Prostate gland (tissue), 2 donors: Measurements from ENCODE around the gene VEPH1. TPM values are rescaled to one million over a fixed set of nuclear protein-coding genes. Genes with fewer than 3 reads are reported as not detected.

Source experiments
- DNase-seq: peaks from one replicate; pipeline ENCODE4 v3.0.0-alpha.2; 2019; ENCODE audit warnings: low spot score
- H3K27ac ChIP-seq, 2 donors: fragments of 200-600 bp; sonication (generic); 2 replicates each; pipeline ENCODE4 v1.5.1; 2017 to 2019
- H3K27me3 ChIP-seq: fragments of 200-600 bp; sonication (generic); replicated peaks from 2 replicates; pipeline ENCODE4 v1.5.1; 2019; ENCODE audit not compliant: insufficient read depth
- H3K36me3 ChIP-seq, 2 donors: fragments of 200-600 bp; sonication (generic); 1 replicate in 1 of 2; 2 replicates in 1 of 2; pipeline versions ENCODE4 v1.5.1 to v1.8.1; 2017 to 2019
- H3K4me1 ChIP-seq: fragments of 200-600 bp; sonication (generic); replicated peaks from 2 replicates; pipeline ENCODE4 v1.5.1; 2019
- H3K4me3 ChIP-seq, 2 donors: fragments of 200-600 bp; sonication (generic); 2 replicates each; pipeline ENCODE4 v1.5.1; 2017 to 2019
- H3K9me3 ChIP-seq: fragments of 200-600 bp; sonication (generic); 2 replicates; pipeline ENCODE4 v1.5.1; 2017
- CTCF ChIP-seq, 4 experiments: fragments of 200-600 bp in 2 of 4; fragments of 450-650 bp in 2 of 4; sonication (generic) in 2 of 4; IDR thresholded peaks; 1 replicate in 3 of 4; 2 replicates in 1 of 4; pipeline ENCODE4 v1.5.1; 2016 to 2019; ENCODE audit warnings: antibody characterized with exemption in 4 of 4, mild to moderate bottlenecking in 2 of 4, moderate library complexity in 2 of 4
- POLR2A ChIP-seq: fragments of 450-650 bp; IDR thresholded peaks from one replicate; pipeline ENCODE4 v1.6.1; 2016; ENCODE audit warnings: antibody characterized with exemption, mild to moderate bottlenecking
- POLR2AphosphoS5 ChIP-seq: sonication (generic); formaldehyde crosslinking; IDR thresholded peaks from one replicate; pipeline ENCODE4 v1.6.1; 2017; ENCODE audit warnings: antibody characterized with exemption
- WGBS: methylation state at CpG from one replicate; pipeline ENCODE4 v1.1.5; 2018; 5-methylcytosine and 5-hydroxymethylcytosine counted together
- intact Hi-C: fragments of 100-400 bp; cut with DNase I; formaldehyde crosslinking; loops from one replicate; pipeline ENCODE4 v1.14.2; 2022
- total RNA-seq, 2 donors: library from RNA; depleted of rRNA; stranded (reverse); fragments of >200 nt; gene quantifications; one replicate each; pipeline ENCODE4 v1.1.0, GENCODE V29; 2016

The VEPH1 gene
- total RNA-seq, 2 donors from 2014 or later = 1.4 to 3.4 TPM

GRCh38 chr3:157436583-157437291 lies 66.5 kb downstream of the VEPH1 start, which contains the start of gene PTX3:
PTX3 (plus strand) TSS chr3:157436850; CDS start chr3:157436934, 84 bp downstream.
- TF ChIP-seq POLR2AphosphoS5 = no peak
- TF ChIP-seq CTCF (IDR thresholded peaks at IDR 0.05) = no peak
- no peak for TF ChIP-seq POLR2A
- Histone ChIP-seq H3K4me3 (peak within 1 kb of the TSS; percentile 37 to 39), H3K4me1 (no peaks in the 10 kb centered on the region), H3K27me3 (no peaks in the 10 kb centered on the region), H3K9me3 (no peaks in the 10 kb centered on the region), H3K36me3 (no peaks in the 10 kb centered on the region), H3K27ac (no peak within 1 kb of the TSS)
- whole genome bisulfite sequencing = 7% methylated on average over 15 of the region's 15 CpGs
- intact Hi-C loops = no loop called here
- DNase-seq = no peak

- 77% methylated on average over 2 of the region's 2 CpGs for WGBS
- intact Hi-C loops = no loop called here
- no peak overlapping the region for H3K27ac ChIP-seq
- no peaks in the 10 kb centered on the region for H3K4me1 ChIP-seq
- H3K27me3 ChIP-seq = no peaks in the 10 kb centered on the region
- no peaks in the 10 kb centered on the region for H3K9me3 ChIP-seq
- H3K36me3 ChIP-seq = no peaks in the 10 kb centered on the region
- no peak overlapping the region for H3K4me3 ChIP-seq
- TF ChIP-seq CTCF (IDR thresholded peaks at IDR 0.05) (no peak), POLR2AphosphoS5 (no peak), POLR2A (no peak)
- DNase-seq = no peak
Observed at GRCh38 chr3:157429708-157430107, 73.5 kb downstream of the VEPH1 start.

- H3K27me3 ChIP-seq = no peaks in the 10 kb centered on the region
- H3K36me3 ChIP-seq = no peaks in the 10 kb centered on the region
- no peak for DNase-seq
- TF ChIP-seq CTCF (IDR thresholded peaks at IDR 0.05) = no peak
- TF ChIP-seq POLR2AphosphoS5 = no peak
- TF ChIP-seq POLR2A = no peak
- H3K27ac ChIP-seq = no peak overlapping the region
- no peak overlapping the region for H3K4me3 ChIP-seq
- 58% methylated on average over 1 of the region's 1 CpG for WGBS
- intact Hi-C loops = no loop called here
- H3K4me1 ChIP-seq = no peaks in the 10 kb centered on the region
- no peaks in the 10 kb centered on the region for H3K9me3 ChIP-seq
Observed at GRCh38 chr3:157428853-157429252, 74.4 kb downstream of the VEPH1 start.

GRCh38 chr3:157427901-157428300 lies 75.3 kb downstream of the VEPH1 start:
- TF ChIP-seq POLR2AphosphoS5 = no peak
- TF ChIP-seq POLR2A = no peak
- TF ChIP-seq CTCF (IDR thresholded peaks at IDR 0.05) = no peak
- Histone ChIP-seq H3K4me1 (no peaks in the 10 kb centered on the region), H3K27me3 (no peaks in the 10 kb centered on the region), H3K4me3 (no peak overlapping the region), H3K9me3 (no peaks in the 10 kb centered on the region), H3K36me3 (no peaks in the 10 kb centered on the region), H3K27ac (no peak overlapping the region)
- intact Hi-C loops = no loop called here
- 86% methylated on average over 4 of the region's 4 CpGs for WGBS
- no peak for DNase-seq

GRCh38 chr3:157423337-157423736 lies 79.9 kb downstream of the VEPH1 start:
- Histone ChIP-seq H3K9me3 (no peaks in the 10 kb centered on the region), H3K4me1 (no peaks in the 10 kb centered on the region), H3K4me3 (no peak overlapping the region), H3K27me3 (no peaks in the 10 kb centered on the region), H3K36me3 (no peaks in the 10 kb centered on the region), H3K27ac (no peak overlapping the region)
- TF ChIP-seq POLR2A (no peak), POLR2AphosphoS5 (no peak), CTCF (IDR thresholded peaks at IDR 0.05) (no peak)
- intact Hi-C loops = no loop called here
- DNase-seq = no peak
